Smooth muscle cell (in vitro differentiated cells): ENCODE measurements around the gene RAB3C. TPM values are rescaled to one million over a fixed set of nuclear protein-coding genes. Genes with fewer than 3 reads are reported as not detected.
A peak's percentile ranks its signal among the peaks of the same experiment; 100 is the strongest.

ENCODE experiments used
- DNase-seq: peaks from one replicate; lab custom pipeline; 2025; ENCODE audit not compliant: unreplicated experiment; lab: John Stamatoyannopoulos, UW
- H2AFZ ChIP-seq: fragments of 200-600 bp; sonication (generic); 2 replicates; pipeline ENCODE4 v1.6.0; 2016; ENCODE audit warnings: antibody characterized with exemption, low read depth, mild to moderate bottlenecking
- H3F3A ChIP-seq: fragments of 200-600 bp; sonication (generic); 2 replicates; pipeline ENCODE4 v1.6.0; 2017; ENCODE audit warnings: antibody characterized with exemption, low read depth
- H3K27ac ChIP-seq: fragments of 200-600 bp; sonication (generic); 2 replicates; pipeline ENCODE4 v1.5.1; 2016; ENCODE audit warnings: low read depth, mild to moderate bottlenecking
- H3K27me3 ChIP-seq: fragments of 200-600 bp; sonication (generic); 2 replicates; pipeline ENCODE4 v1.6.1; 2016; ENCODE audit warnings: low read depth, mild to moderate bottlenecking
- H3K36me3 ChIP-seq: fragments of 200-600 bp; sonication (generic); 2 replicates; pipeline ENCODE4 v1.5.1; 2016; ENCODE audit warnings: low read depth
- H3K4me1 ChIP-seq: fragments of 200-600 bp; sonication (generic); 2 replicates; pipeline ENCODE4 v1.5.1; 2016; ENCODE audit warnings: low read depth
- H3K4me2 ChIP-seq: fragments of 200-600 bp; sonication (generic); 2 replicates; pipeline ENCODE4 v1.6.0; 2016; ENCODE audit warnings: mild to moderate bottlenecking
- H3K4me3 ChIP-seq: fragments of 200-600 bp; sonication (generic); 2 replicates; pipeline ENCODE4 v1.5.1; 2016; ENCODE audit warnings: mild to moderate bottlenecking
- H3K79me2 ChIP-seq: fragments of 200-600 bp; sonication (generic); 2 replicates; pipeline ENCODE4 v1.6.0; 2016; ENCODE audit warnings: low read depth, mild to moderate bottlenecking
- H3K9ac ChIP-seq: fragments of 200-600 bp; sonication (generic); 2 replicates; pipeline ENCODE4 v1.6.0; 2016; ENCODE audit warnings: low read depth
- H3K9me3 ChIP-seq: fragments of 200-600 bp; sonication (generic); replicated peaks from 2 replicates; pipeline ENCODE4 v1.5.1; 2016; ENCODE audit warnings: low read depth
- H4K20me1 ChIP-seq: fragments of 200-600 bp; sonication (generic); 2 replicates; pipeline ENCODE4 v1.6.0; 2016; ENCODE audit warnings: low read depth
- WGBS: methylation state at CpG from one replicate; pipeline ENCODE4 v1.1.7; 2016; ENCODE audit warnings: low lambda C conversion rate; 5-methylcytosine and 5-hydroxymethylcytosine counted together
- polyA plus RNA-seq: library from polyadenylated mRNA; unstranded; fragments of >200 nt; fragmentation: Nextera tagmentation; extraction: Ambion mirVana; gene quantifications from 2 replicates; pipeline ENCODE4 v1.2.1, GENCODE V29; 2016
- total RNA-seq: library from RNA; depleted of rRNA; stranded (reverse); fragments of >200 nt; gene quantifications from 2 replicates; pipeline ENCODE4 v1.2.3, GENCODE V29; 2014
- TF ChIP-seq, protein P1 (sequence below): fragments of 200-600 bp; sonication (generic); IDR thresholded peaks from 2 replicates; pipeline ENCODE4 v1.5.1; 2017; ENCODE audit warnings: borderline replicate concordance, mild to moderate bottlenecking, antibody characterized with exemption; ENCODE audit not compliant: insufficient read depth, poor library complexity, severe bottlenecking

The RAB3C gene
- total and polyA plus RNA-seq, 2 experiments from 2014 or later, result 0.10 to 1.1 TPM

DNA sequence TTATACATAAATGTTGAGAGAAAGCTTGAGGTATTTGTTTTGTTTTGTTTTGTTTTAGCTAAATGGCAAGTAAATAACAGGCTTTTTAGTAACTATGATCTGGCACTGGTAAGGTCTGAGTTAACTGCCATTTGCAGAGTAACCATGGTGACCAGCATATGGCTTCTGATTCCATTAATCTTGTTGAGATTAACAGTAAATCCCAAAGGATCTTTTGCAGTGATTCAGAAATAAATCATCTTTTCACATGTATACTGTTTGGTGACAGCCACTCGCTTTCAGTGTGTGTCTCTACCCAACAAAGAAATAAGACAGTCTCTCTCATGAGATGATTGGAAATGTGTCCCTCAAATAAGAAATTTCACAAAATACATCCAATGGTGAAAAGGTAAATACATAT is 235.6 kb downstream of the RAB3C start:
- Histone ChIP-seq H3K36me3 (no peaks in the 10 kb centered on the region), H3K27me3 (no peaks in the 10 kb centered on the region), H3K4me3 (no peak overlapping the region), H3K27ac (peak overlapping the region; percentile 84), H4K20me1 (no peaks in the 10 kb centered on the region), H3F3A (no peaks in the 10 kb centered on the region), H3K9me3 (no peaks in the 10 kb centered on the region), H2AFZ (no peak overlapping the region), H3K9ac (peak overlapping the region; percentile 70), H3K4me1 (no peaks in the 10 kb centered on the region), H3K79me2 (no peaks in the 10 kb centered on the region), H3K4me2 (peak overlapping the region; percentile 64)
- TF ChIP-seq, protein P1, sequence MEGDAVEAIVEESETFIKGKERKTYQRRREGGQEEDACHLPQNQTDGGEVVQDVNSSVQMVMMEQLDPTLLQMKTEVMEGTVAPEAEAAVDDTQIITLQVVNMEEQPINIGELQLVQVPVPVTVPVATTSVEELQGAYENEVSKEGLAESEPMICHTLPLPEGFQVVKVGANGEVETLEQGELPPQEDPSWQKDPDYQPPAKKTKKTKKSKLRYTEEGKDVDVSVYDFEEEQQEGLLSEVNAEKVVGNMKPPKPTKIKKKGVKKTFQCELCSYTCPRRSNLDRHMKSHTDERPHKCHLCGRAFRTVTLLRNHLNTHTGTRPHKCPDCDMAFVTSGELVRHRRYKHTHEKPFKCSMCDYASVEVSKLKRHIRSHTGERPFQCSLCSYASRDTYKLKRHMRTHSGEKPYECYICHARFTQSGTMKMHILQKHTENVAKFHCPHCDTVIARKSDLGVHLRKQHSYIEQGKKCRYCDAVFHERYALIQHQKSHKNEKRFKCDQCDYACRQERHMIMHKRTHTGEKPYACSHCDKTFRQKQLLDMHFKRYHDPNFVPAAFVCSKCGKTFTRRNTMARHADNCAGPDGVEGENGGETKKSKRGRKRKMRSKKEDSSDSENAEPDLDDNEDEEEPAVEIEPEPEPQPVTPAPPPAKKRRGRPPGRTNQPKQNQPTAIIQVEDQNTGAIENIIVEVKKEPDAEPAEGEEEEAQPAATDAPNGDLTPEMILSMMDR, result no peak
- no peak for DNase-seq
- 21% methylated on average over 1 of the region's 1 CpG for WGBS

DNA sequence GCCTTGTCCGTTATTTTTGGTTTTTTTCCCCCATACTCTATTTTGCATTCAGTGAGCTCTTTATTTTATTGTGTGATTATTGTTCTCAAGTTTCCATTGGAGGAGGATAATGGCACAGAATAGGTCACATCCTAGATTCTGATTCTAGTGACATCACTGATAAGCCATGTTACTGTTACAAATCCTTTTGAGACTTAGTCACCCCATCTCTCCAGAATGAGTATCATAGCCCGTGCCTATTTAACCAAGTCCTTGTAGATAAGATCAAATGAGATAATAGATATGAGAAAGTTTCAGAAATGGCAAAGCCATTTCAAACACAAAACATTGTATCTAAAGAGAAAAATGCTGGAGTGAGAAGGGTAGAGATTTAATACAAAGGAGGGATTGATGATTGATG is 242.6 kb downstream of the RAB3C start:
- H3K27me3 ChIP-seq, result no peaks in the 10 kb centered on the region
- no peak overlapping the region for H3K4me3 ChIP-seq
- DNase-seq, result no peak
- no peak overlapping the region for H3K9ac ChIP-seq
- no peaks in the 10 kb centered on the region for H3K4me1 ChIP-seq
- no peak overlapping the region for H2AFZ ChIP-seq
- H3K4me2 ChIP-seq, result no peak overlapping the region
- TF ChIP-seq, protein P1, result no peak
- H3K79me2 ChIP-seq, result no peaks in the 10 kb centered on the region
- no peaks in the 10 kb centered on the region for H4K20me1 ChIP-seq
- H3F3A ChIP-seq, result no peaks in the 10 kb centered on the region
- H3K27ac ChIP-seq, result no peak overlapping the region
- H3K9me3 ChIP-seq, result no peaks in the 10 kb centered on the region
- WGBS, result 63% methylated on average over 2 of the region's 2 CpGs
- no peaks in the 10 kb centered on the region for H3K36me3 ChIP-seq

DNA sequence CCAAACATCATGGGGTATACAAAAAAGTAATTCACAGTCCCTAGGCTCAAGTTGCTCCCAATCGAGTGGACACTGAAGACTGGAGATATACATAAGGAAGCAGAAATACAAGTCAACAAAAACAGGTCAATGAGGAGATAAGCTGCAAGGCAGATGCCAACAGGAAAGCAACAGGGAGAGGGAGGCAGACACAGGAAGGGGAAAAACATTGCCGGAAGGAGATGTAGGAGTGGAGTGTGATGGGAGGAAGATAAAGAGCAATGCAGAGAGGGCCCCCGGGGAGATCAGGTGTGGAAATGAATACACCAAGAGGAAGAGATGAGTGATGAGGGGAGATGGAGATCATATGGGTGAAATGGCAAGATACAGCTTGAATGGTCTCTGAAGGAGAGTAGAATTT is 243.0 kb downstream of the RAB3C start:
- 80% methylated on average over 3 of the region's 3 CpGs for WGBS
- no peaks in the 10 kb centered on the region for H3F3A ChIP-seq
- no peak overlapping the region for H2AFZ ChIP-seq
- no peaks in the 10 kb centered on the region for H3K4me1 ChIP-seq
- no peaks in the 10 kb centered on the region for H4K20me1 ChIP-seq
- H3K9me3 ChIP-seq, result no peaks in the 10 kb centered on the region
- H3K27ac ChIP-seq, result no peak overlapping the region
- no peak overlapping the region for H3K4me2 ChIP-seq
- H3K4me3 ChIP-seq, result no peak overlapping the region
- no peak for DNase-seq
- TF ChIP-seq, protein P1, result no peak
- no peaks in the 10 kb centered on the region for H3K79me2 ChIP-seq
- H3K9ac ChIP-seq, result no peak overlapping the region
- no peaks in the 10 kb centered on the region for H3K36me3 ChIP-seq
- H3K27me3 ChIP-seq, result no peaks in the 10 kb centered on the region

DNA sequence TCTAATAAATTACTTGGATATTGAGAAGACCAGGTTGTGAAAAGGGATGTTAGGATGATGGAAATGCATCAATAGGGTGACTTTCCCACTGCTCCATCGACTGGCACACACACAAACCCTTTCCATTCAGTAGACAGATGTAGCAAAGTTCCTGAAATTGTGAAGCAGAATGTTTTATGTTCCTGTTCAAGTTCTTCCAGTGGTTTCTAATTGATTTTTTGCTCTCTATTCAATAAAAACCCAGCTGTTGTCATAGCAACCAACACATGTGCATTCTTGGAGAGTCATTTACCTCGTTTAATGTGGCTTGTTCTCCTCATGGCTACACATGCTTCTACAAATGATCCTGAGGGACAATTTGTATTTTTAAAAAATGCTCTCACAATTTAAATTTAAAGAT is 244.6 kb downstream of the RAB3C start:
- no peak overlapping the region for H3K27ac ChIP-seq
- no peaks in the 10 kb centered on the region for H3K79me2 ChIP-seq
- no peaks in the 10 kb centered on the region for H4K20me1 ChIP-seq
- WGBS, result 66% methylated on average over 2 of the region's 2 CpGs
- H3K4me1 ChIP-seq, result no peaks in the 10 kb centered on the region
- no peaks in the 10 kb centered on the region for H3K36me3 ChIP-seq
- H3K27me3 ChIP-seq, result no peaks in the 10 kb centered on the region
- no peak overlapping the region for H3K4me3 ChIP-seq
- H3K9ac ChIP-seq, result no peak overlapping the region
- H3K4me2 ChIP-seq, result no peak overlapping the region
- no peak overlapping the region for H2AFZ ChIP-seq
- TF ChIP-seq, protein P1, result no peak
- H3F3A ChIP-seq, result no peaks in the 10 kb centered on the region
- DNase-seq, result no peak
- H3K9me3 ChIP-seq, result no peaks in the 10 kb centered on the region
